ENCODE results near the gene PARP1. TPM values are rescaled to one million over a fixed set of nuclear protein-coding genes. Genes with fewer than 3 reads are reported as not detected.

The PARP1 gene
- total RNA-seq, 1 donor from 2014 or later = 313 TPM

- peaks cover 58% of the 10 kb centered on the region for H3K4me1 Mint-ChIP-seq
- TF ChIP-seq CTCF (conservative IDR thresholded peaks at IDR 0.05) = no peak
- no peaks in the 10 kb centered on the region for H3K9me3 Mint-ChIP-seq
- peak overlapping the region; percentile 97 for H3K4me3 Mint-ChIP-seq
- H3K27me3 Mint-ChIP-seq (ENCODE audit: low read depth) = no peaks in the 10 kb centered on the region
- no peak for DNase-seq (ENCODE audit: low read depth, low spot score)
- peaks cover 2% of the 10 kb centered on the region for H3K36me3 Mint-ChIP-seq (ENCODE audit: low read depth)
- peak overlapping the region; percentile 97 for H3K27ac Mint-ChIP-seq (ENCODE audit: unreplicated experiment)
These were observed 1.5 kb downstream of the PARP1 start for GRCh38 chr1:226406401-226406881.

- Mint-ChIP-seq H3K9me3 (no peaks in the 10 kb centered on the region), H3K4me1 (peaks cover 66% of the 10 kb centered on the region), H3K27ac (ENCODE audit: unreplicated experiment) (no peak overlapping the region), H3K36me3 (ENCODE audit: low read depth) (peaks cover 9% of the 10 kb centered on the region), H3K27me3 (ENCODE audit: low read depth) (no peaks in the 10 kb centered on the region), H3K4me3 (peak overlapping the region; percentile 97)
- no peak for TF ChIP-seq CTCF (conservative IDR thresholded peaks at IDR 0.05)
- no peak for DNase-seq (ENCODE audit: low read depth, low spot score)
These were observed 2.4 kb downstream of the PARP1 start for GRCh38 chr1:226405411-226405988.

- H3K4me1 Mint-ChIP-seq = peaks cover 66% of the 10 kb centered on the region
- H3K9me3 Mint-ChIP-seq = no peaks in the 10 kb centered on the region
- H3K36me3 Mint-ChIP-seq (ENCODE audit: low read depth) = peaks cover 16% of the 10 kb centered on the region
- no peak for TF ChIP-seq CTCF (conservative IDR thresholded peaks at IDR 0.05)
- H3K27me3 Mint-ChIP-seq (ENCODE audit: low read depth) = no peaks in the 10 kb centered on the region
- no peak overlapping the region for H3K27ac Mint-ChIP-seq (ENCODE audit: unreplicated experiment)
- peak overlapping the region; percentile 97 for H3K4me3 Mint-ChIP-seq
- DNase-seq (ENCODE audit: low read depth, low spot score) = no peak
These were observed 3.0 kb downstream of the PARP1 start for GRCh38 chr1:226404904-226405222.

- Mint-ChIP-seq H3K4me3 (peak overlapping the region; percentile 97), H3K27ac (ENCODE audit: unreplicated experiment) (peak overlapping the region; percentile 87), H3K27me3 (ENCODE audit: low read depth) (no peaks in the 10 kb centered on the region), H3K4me1 (peaks cover 66% of the 10 kb centered on the region), H3K36me3 (ENCODE audit: low read depth) (peaks cover 21% of the 10 kb centered on the region), H3K9me3 (no peaks in the 10 kb centered on the region)
- TF ChIP-seq CTCF (conservative IDR thresholded peaks at IDR 0.05) = no peak
- no peak for DNase-seq (ENCODE audit: low read depth, low spot score)
These were observed 3.6 kb downstream of the PARP1 start for GRCh38 chr1:226404063-226404903.

- Mint-ChIP-seq H3K4me3 (peak overlapping the region; percentile 97), H3K27me3 (ENCODE audit: low read depth) (no peaks in the 10 kb centered on the region), H3K4me1 (peaks cover 66% of the 10 kb centered on the region), H3K27ac (ENCODE audit: unreplicated experiment) (peak overlapping the region; percentile 87), H3K9me3 (no peaks in the 10 kb centered on the region), H3K36me3 (ENCODE audit: low read depth) (peaks cover 22% of the 10 kb centered on the region)
- TF ChIP-seq CTCF (conservative IDR thresholded peaks at IDR 0.05) = peak; percentile 53
- peak; percentile 29 for DNase-seq (ENCODE audit: low read depth, low spot score)
These were observed 4.5 kb downstream of the PARP1 start for GRCh38 chr1:226403201-226404034.

Data from neural crest cell (in vitro differentiated cells).